Panc1 (cell line): ENCODE measurements around the gene LCE6A.

ENCODE experiments used
- POLR2AphosphoS5 ChIP-seq: IDR thresholded peaks from 2 replicates; pipeline ENCODE4 v1.6.1; 2012; ENCODE audit warnings: mild to moderate bottlenecking, low read depth, low read length, moderate library complexity
- TF ChIP-seq, protein P1 (sequence below): fragments of 450-650 bp; IDR thresholded peaks from 2 replicates; pipeline ENCODE4 v1.5.1; 2017; ENCODE audit warnings: mild to moderate bottlenecking

DNA sequence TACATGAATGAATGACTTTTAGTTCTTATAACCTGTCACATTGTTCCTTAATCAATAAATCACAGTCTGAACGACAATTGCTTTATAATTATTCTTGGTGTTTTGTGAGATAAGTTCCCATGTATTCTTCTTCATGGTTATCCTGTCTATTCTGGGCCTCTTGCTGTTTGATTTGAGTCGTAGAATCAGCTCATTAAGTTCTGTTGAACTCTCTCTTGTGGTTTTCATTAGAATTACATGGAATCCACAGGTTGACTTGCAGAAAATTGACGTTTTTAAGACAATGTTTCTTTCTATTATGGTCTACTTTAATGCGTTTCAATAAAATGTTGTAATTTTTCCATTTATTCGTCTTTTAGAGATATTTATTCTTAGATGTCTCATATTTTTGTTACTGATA, 19.4 kb upstream of the LCE6A start:
- TF ChIP-seq, protein P1, sequence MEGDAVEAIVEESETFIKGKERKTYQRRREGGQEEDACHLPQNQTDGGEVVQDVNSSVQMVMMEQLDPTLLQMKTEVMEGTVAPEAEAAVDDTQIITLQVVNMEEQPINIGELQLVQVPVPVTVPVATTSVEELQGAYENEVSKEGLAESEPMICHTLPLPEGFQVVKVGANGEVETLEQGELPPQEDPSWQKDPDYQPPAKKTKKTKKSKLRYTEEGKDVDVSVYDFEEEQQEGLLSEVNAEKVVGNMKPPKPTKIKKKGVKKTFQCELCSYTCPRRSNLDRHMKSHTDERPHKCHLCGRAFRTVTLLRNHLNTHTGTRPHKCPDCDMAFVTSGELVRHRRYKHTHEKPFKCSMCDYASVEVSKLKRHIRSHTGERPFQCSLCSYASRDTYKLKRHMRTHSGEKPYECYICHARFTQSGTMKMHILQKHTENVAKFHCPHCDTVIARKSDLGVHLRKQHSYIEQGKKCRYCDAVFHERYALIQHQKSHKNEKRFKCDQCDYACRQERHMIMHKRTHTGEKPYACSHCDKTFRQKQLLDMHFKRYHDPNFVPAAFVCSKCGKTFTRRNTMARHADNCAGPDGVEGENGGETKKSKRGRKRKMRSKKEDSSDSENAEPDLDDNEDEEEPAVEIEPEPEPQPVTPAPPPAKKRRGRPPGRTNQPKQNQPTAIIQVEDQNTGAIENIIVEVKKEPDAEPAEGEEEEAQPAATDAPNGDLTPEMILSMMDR = no peak
- no peak for TF ChIP-seq POLR2AphosphoS5
